Activated T-cell treated with anti-CD3 and anti-CD28 coated beads for 4 hours (primary cell): ENCODE measurements around the gene NAV3.
"Not testable (repeated sequence)": the region's sequence is repeated elsewhere in the genome, so short reads cannot be mapped to it uniquely, and the experiment has no call there.

ENCODE experiments used
- DNase-seq: peaks from one replicate; pipeline ENCODE4 v3.0.0-alpha.2; 2020

Gene NAV3

GRCh38 chr12:78081590-78082314 lies 251.1 kb downstream of the NAV3 start:
- DNase-seq, result no peak

DNA sequence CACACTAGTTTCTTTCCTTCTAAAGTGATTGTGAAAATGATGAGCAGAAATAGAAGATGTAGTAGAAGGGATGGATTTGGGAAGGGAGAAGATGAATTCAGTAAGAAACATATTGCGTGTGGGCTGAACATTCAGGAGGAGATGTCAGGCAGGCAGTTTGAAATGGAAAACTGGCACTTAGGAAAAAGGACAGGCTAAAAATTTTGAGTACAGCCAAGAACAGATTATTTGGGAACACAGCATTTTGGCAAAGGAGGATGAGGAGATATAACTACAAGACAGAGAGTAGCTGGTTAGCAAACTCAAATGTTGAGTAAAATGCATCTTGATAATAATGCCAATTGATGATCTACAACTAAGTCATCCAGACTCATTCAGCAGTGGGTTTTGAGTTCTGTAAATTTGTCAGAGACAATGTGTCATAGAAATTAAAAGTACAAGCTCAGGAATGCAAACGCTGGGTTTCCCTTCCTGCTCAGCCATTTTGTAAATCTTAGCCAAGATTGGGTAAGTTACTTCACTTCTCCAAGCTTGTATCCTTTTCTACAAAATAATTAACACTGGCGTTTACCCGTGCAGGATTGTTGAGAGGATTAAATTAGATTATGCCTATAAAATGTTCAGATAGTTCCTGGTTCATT lies 255.0 kb downstream of the NAV3 start:
- DNase-seq, result no peak

DNA sequence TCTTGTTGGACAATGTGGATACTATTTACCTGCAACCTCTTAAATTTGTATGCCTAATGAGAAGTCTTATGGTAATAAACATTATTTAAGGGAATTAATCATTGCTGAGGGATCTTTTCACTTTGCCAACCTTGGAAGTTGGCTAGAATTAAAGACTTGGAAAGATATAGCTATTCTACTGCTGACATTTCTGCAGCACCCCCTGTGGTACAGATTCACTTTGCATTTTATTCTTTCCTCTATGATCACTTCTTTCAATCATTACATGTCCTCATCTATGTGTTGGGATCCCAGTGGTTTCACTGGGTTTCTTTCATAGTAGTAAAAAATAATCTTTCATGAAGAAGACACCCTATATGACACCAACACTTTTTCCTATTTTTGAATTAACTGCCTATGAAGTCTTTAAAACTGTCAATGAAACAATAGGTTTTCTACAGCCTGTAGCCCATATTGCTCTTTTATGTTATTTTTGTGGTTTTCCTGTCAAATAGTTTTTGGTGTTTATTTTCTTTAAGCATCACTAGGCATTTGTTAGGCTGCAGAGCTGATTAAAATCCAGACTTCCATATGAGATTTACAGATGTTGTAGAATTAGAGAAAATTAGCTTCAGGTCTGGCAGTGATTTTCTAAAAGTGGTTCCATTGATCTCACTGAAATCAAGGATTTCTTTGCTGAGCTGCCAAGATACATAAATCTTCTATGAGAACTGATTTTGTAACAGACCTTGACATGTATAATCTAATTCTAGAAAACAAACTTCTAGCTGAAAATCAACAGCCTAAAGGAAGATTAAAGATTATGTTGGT lies 256.1 kb downstream of the NAV3 start:
- DNase-seq, result no peak

GRCh38 chr12:78087363-78087675 lies 256.6 kb downstream of the NAV3 start:
- DNase-seq, result no peak

DNA sequence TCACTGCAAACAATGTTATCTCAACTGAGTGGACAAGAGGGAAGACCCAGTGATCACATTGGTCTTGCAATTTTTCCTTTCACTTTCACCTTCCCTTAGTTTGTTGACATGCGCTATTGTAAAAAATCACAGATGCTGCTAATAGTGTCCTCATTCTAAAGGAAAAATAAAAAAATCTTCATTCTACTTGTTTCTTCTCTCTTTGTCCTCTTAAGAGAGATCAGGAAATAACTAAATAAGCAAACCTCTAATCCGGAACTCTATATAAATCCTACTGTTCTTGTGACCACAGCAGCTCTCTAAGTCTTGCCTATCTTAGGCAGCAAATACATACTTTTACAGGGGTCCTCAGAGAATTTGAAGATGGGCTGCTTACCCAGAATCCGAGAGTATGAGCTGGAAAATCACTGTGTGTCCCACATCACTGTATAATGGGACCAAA lies 257.7 kb downstream of the NAV3 start:
- no peak for DNase-seq

DNA sequence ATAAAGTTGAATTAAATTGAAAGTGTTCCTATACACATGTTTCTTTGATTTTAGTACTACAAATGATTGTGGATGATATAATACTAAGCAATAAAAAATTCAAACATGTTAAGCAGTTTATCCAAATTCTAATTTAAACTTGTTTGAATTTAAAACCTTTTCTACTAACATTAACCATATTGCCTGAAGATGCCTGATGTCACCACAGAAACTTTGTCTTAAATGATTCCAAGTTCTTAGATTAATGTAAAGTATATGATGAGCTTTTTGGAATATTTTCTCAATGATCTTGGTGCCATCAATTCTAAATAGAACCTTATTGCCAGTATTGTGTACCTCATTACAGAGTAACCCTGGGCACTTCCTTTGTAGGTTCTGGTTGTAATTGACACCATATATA lies 259.6 kb downstream of the NAV3 start:
- no peak for DNase-seq

- DNase-seq, result no peak
Observed at GRCh38 chr12:78095623-78096022, 264.9 kb downstream of the NAV3 start.

GRCh38 chr12:78096909-78097597 lies 266.4 kb downstream of the NAV3 start:
- DNase-seq, result no peak

GRCh38 chr12:78099806-78100205 lies 269.1 kb downstream of the NAV3 start:
- DNase-seq, result no peak

DNA sequence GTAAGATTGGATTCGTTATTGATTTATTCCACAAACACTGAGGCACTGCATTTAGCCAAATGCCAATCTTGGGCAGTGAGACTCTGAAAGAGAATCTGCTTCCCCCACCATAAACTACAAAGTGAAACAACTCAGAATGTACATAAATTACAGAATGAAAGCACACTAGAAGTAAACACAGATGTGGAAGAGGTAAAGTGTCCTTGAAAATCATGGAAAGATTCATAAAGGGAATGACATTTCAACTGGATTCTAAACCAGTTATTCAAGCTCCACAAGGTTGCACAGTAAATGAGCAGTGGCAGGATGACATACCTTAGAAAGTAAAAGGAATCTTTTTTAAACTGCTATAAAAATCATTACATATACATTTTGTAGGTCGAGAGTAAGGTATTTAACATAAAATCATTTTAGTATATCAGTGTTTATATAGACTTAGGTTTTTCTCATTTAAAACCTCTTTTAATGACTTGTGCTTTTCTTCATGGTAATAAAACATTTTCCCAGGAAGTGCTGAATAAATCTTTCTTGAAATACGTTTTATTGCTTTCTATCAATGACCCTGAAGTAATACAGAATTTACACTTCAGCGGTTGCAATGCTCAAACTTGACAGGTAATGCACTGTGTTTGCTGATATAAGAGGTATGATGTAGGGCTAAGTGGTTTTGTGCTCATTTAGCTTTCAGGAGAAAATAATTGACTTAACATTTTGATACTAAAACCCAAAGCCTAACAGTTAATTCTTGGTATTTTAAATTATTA lies 270.6 kb downstream of the NAV3 start:
- DNase-seq, result no peak

- DNase-seq, result no peak
Observed at GRCh38 chr12:78101946-78102635, 271.4 kb downstream of the NAV3 start.

GRCh38 chr12:78102801-78103200 lies 272.1 kb downstream of the NAV3 start:
- DNase-seq, result not testable (repeated sequence)

- DNase-seq, result no peak
Observed at GRCh38 chr12:78115889-78116288, 285.2 kb downstream of the NAV3 start.

DNA sequence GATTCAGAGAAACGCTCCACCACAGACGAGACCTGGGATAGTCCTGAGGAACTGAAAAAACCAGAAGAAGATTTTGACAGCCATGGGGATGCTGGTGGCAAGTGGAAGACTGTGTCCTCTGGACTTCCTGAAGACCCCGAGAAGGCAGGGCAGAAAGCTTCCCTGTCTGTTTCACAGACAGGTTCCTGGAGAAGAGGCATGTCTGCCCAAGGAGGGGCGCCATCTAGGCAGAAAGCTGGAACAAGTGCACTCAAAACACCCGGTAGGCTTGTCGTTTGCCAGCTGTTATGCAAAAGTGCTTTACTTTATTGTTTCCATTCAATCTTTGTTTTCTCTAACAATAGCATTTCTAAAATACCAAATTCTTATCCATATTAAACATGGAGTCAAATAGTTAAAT lies 287.3 kb downstream of the NAV3 start:
- no peak for DNase-seq

DNA sequence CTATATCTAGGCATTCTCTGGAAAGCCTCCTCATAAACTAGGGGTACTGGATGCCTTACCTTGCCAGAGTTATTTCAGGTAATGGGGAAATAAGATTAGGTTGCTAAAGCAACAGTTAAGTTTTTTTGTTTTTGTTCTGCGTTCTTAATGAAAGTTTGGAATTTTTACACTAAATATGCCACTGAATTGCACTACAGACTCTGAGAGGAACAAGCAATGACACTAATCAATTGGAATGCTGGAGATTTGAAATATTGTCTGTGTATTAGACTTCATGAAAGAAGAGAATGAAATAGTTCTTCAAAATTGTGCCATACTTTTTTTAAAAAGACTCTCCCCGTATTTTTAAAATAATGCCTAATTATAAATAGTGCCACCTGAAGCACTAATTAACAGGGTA lies 287.8 kb downstream of the NAV3 start:
- no peak for DNase-seq

DNA sequence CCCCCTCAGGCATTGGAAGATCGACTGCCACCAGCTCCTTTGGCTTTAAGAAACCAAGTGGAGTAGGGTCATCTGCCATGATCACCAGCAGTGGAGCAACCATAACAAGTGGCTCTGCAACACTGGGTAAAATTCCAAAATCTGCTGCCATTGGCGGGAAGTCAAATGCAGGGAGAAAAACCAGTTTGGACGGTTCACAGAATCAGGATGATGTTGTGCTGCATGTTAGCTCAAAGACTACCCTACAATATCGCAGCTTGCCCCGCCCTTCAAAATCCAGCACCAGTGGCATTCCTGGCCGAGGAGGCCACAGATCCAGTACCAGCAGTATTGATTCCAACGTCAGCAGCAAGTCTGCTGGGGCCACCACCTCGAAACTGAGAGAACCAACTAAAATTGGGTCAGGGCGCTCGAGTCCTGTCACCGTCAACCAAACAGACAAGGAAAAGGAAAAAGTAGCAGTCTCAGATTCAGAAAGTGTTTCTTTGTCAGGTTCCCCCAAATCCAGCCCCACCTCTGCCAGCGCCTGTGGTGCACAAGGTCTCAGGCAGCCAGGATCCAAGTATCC lies 288.7 kb downstream of the NAV3 start:
- DNase-seq, result no peak

DNA sequence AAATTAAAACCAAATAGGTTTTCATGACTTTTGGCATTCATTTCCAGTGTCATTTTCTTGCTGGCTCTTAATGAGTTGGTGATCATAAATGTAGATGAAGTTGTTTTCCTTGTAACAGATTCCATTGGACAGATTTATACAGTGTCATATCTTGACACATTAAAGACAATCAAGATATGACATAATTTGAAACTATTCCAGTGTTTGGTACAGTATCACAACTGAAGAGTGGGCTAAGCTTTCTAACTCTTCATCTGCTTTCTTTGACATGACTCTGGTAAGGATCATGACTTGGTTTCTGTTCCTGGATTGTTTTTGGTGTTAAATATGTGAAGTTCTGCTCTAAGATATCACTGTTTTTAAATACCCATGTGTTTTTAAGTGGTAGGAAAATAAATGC lies 289.6 kb downstream of the NAV3 start:
- no peak for DNase-seq

DNA sequence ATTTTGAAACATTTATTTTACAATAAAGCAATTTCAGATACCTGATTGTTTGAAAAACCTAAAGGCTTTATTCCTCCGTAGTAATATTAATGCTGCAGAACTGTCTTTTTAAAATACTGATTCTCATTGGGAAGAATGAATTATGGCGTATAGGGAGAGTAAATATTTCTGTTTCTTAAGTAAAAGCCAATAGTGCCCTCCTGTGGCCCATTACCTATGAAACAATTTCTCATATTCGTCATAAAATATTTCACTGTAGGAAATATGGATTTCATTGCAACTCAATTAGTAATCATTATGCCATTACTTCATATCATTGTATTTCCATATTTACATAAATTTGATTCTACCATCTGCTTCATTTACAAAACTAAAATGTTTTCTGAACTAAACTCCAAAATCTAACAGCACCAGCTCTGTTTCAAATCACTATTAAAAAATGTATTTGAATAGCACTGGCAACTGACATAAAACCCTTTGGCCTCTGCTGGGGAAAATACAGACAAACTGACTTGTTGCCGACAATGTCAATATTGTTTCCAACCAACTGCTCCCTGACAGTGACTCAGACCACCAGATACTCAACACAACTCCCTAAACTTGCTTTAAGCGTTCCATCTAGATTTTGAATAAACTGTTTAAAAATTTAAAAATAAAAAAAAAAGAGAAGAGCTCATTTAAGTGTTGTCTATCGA lies 290.3 kb downstream of the NAV3 start:
- no peak for DNase-seq

GRCh38 chr12:78121969-78122610 lies 291.4 kb downstream of the NAV3 start:
- DNase-seq, result no peak

- no peak for DNase-seq
Observed at GRCh38 chr12:78128211-78128610, 297.5 kb downstream of the NAV3 start.

DNA sequence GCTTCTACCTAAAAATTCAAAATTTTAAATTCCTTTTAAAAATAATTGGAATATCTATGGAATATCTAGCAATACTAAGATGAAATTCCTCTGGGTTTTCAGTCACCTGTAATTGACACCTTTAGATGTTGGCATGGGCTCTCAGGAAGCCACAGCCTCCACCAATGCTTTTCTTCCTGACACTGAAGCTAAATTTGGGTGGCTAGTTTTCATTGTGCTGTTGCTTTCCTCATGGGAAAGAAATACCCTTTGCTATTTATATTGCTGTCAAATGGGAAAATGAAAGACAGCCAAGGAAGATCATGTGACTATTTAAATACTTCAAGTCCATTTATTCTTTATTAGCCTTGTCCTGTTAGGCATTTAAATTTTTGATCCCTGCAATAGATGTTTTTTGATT lies 313.0 kb downstream of the NAV3 start:
- no peak for DNase-seq
